ENCODE results near the gene PIP4K2A.

DNA sequence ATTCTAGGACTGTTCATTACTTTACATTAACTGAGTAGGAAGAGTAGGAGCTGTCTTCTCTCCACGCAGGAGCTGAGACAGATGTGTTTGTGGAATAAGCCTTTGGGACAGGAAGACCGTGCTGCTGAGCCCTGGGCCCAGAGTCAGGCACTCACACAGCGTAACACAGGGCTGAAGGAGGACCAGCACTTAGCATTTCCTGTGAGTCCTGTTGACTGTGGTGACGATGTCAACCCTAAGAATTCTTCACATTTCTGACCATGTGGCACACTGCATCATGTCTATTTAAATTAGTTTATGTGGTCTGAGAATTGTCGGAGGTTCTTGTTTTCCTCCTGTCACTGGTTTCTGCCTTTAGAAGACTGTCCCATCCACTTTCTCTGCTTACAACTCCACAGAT lies 117.2 kb downstream of the PIP4K2A start:
- TF ChIP-seq, protein P1, sequence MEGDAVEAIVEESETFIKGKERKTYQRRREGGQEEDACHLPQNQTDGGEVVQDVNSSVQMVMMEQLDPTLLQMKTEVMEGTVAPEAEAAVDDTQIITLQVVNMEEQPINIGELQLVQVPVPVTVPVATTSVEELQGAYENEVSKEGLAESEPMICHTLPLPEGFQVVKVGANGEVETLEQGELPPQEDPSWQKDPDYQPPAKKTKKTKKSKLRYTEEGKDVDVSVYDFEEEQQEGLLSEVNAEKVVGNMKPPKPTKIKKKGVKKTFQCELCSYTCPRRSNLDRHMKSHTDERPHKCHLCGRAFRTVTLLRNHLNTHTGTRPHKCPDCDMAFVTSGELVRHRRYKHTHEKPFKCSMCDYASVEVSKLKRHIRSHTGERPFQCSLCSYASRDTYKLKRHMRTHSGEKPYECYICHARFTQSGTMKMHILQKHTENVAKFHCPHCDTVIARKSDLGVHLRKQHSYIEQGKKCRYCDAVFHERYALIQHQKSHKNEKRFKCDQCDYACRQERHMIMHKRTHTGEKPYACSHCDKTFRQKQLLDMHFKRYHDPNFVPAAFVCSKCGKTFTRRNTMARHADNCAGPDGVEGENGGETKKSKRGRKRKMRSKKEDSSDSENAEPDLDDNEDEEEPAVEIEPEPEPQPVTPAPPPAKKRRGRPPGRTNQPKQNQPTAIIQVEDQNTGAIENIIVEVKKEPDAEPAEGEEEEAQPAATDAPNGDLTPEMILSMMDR (IDR thresholded peaks at IDR 0.05) = no peak
- TF ChIP-seq POLR2A (IDR thresholded peaks at IDR 0.05) = no peak

Data from body of pancreas (tissue), 4 donors.